Measurements from ENCODE around the gene CARMIL3. TPM values are rescaled to one million over a fixed set of nuclear protein-coding genes. Genes with fewer than 3 reads are reported as not detected.

CARMIL3 gene
- total RNA-seq, 1 donor from 2014 or later, result 3.9 TPM

DNA sequence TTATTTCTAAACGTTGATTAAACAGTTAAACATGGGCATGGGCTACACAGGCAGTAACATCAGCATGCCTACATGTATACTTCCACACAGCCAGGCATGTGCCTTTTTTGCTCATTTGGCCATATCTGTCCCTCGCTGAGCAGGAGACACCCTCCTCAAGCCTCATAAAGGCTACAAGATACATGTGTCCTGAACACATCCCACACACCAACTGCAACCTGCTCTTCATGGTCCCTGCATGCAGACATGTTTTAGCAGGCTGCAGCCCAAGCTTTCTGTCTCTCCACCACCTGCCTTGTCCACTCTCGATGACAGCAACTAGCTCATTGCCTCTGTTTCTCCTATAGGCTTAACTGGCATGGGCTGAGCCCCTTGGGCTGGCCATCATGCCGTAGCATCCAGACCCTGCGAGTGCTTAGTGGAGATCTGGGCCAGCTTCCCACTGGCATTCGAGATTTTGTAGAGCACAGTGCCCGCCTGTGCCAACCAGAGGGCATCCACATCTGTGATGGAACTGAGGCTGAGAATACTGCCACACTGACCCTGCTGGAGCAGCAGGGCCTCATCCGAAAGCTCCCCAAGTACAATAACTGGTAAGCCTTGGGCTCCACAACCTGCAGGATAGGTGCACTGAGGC lies 44.9 kb downstream of the CARMIL3 start:
- CTCF ChIA-PET, result interaction anchor here (1.0 to 2.4 kb wide), 2 partner anchors 12 to 39 kb away, joined by 5 to 9 read pairs; no protein-coding TSS in a partner anchor
- POLR2A ChIA-PET, result interaction anchor here (0.7 to 7.4 kb wide), 13 partner anchors 10 to 1002 kb away, joined by 3 to 138 read pairs (median 9); partner anchors contain the start of genes DCAF11, IRF9, NRL and PSME1
- DNase-seq, result no peak
- H3K4me1 Mint-ChIP-seq, result peaks cover 25% of the 10 kb centered on the region
- TF ChIP-seq, protein P1, sequence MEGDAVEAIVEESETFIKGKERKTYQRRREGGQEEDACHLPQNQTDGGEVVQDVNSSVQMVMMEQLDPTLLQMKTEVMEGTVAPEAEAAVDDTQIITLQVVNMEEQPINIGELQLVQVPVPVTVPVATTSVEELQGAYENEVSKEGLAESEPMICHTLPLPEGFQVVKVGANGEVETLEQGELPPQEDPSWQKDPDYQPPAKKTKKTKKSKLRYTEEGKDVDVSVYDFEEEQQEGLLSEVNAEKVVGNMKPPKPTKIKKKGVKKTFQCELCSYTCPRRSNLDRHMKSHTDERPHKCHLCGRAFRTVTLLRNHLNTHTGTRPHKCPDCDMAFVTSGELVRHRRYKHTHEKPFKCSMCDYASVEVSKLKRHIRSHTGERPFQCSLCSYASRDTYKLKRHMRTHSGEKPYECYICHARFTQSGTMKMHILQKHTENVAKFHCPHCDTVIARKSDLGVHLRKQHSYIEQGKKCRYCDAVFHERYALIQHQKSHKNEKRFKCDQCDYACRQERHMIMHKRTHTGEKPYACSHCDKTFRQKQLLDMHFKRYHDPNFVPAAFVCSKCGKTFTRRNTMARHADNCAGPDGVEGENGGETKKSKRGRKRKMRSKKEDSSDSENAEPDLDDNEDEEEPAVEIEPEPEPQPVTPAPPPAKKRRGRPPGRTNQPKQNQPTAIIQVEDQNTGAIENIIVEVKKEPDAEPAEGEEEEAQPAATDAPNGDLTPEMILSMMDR (IDR thresholded peaks at IDR 0.05), result no peak
- peak overlapping the region; percentile 24 for H3K4me3 Mint-ChIP-seq
- intact Hi-C loops (cut with micrococcal nuclease), result loop anchor here (10.0 kb wide), 1 partner anchor 542 kb away; the partner anchor contains the start of genes THTPA and ZFHX2
- no peaks in the 10 kb centered on the region for H3K27me3 Mint-ChIP-seq
- peaks cover 58% of the 10 kb centered on the region for H3K36me3 Mint-ChIP-seq (ENCODE audit: low read depth)
- H3K27ac Mint-ChIP-seq, result peak overlapping the region; percentile 99
- H3K9me3 Mint-ChIP-seq, result no peaks in the 10 kb centered on the region
- ATAC-seq (ENCODE audit: low read depth), result no peak

DNA sequence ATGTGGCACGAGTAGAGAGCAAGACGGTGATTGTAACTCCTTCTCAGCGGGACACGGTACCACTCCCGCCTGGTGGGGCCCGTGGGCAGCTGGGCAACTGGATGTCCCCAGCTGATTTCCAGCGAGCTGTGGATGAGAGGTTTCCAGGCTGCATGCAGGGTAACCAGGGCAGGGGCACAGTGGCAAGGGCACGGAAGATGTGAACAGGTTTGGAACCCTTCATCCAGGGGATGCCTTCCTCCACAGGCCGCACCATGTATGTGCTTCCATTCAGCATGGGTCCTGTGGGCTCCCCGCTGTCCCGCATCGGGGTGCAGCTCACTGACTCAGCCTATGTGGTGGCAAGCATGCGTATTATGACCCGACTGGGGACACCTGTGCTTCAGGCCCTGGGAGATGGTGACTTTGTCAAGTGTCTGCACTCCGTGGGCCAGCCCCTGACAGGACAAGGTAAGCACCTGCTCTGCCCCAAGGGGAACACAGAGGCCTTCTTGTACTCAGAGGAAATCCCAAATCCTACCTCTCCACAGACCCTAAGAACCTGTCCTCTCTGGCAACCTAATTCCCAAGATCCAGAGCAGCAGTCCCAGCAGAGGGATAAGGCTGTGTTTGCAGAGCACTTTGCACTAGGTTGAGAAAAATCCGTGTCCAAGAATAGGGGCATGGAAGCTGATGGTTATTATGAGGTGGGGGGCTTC lies 46.6 kb downstream of the CARMIL3 start:
- Mint-ChIP-seq H3K27me3 (no peaks in the 10 kb centered on the region), H3K4me3 (no peak overlapping the region), H3K4me1 (peaks cover 18% of the 10 kb centered on the region), H3K36me3 (ENCODE audit: low read depth) (peaks cover 71% of the 10 kb centered on the region), H3K9me3 (no peaks in the 10 kb centered on the region), H3K27ac (no peak overlapping the region)
- ChIA-PET CTCF (interaction anchor here (2.4 kb wide), 1 partner anchor 11 kb away, joined by 9 read pairs; no protein-coding TSS in a partner anchor), POLR2A (interaction anchor here (0.5 to 1.8 kb wide), 4 partner anchors 9 to 113 kb away, joined by 4 to 9 read pairs (median 4); partner anchors contain the start of genes DCAF11 and NRL)
- TF ChIP-seq, protein P1 (IDR thresholded peaks at IDR 0.05), result no peak
- intact Hi-C loops (cut with micrococcal nuclease), result loop anchor here (10.0 kb wide), 1 partner anchor 544 kb away; the partner anchor contains the start of genes THTPA and ZFHX2
- DNase-seq, result no peak
- no peak for ATAC-seq (ENCODE audit: low read depth)

DNA sequence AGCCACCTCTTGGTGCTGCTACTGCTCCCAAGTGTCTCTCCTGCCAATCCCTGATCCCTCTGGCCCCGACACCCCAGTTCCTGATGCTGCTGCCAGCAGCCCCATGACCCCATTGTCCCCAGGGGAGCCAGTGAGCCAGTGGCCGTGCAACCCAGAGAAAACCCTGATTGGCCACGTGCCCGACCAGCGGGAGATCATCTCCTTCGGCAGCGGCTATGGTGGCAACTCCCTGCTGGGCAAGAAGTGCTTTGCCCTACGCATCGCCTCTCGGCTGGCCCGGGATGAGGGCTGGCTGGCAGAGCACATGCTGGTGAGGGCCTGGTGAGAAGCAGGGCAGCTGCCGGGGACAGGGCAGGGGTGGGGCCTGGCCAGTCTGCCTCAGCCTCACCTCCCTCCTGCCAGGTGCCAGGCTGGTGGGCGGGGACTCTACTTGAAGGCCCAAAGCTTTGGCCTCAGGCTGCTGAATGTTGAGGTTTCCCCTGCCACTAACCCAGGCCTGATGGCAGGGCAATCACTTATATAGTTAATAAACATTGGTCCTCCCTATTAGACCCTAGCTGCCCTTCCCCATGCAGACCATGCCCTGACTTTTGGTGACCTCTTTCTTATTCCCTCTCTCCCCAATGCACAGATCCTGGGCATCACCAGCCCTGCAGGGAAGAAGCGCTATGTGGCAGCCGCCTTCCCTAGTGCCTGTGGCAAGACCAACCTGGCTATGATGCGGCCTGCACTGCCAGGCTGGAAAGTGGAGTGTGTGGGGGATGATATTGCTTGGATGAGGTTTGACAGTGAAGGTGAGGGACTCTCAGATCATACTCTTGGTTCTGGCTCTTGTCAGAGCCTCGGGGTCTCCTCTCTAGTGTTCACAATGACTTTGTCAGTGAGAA lies 47.4 kb downstream of the CARMIL3 start:
- DNase-seq, result no peak
- no peak for ATAC-seq (ENCODE audit: low read depth)
- POLR2A ChIA-PET, result interaction anchor here (1.1 kb wide), 1 partner anchor 143 kb away, joined by 3 read pairs; the partner anchor contains the start of gene TINF2
- intact Hi-C loops (cut with micrococcal nuclease), result loop anchor here (10.0 kb wide), 1 partner anchor 544 kb away; the partner anchor contains the start of genes THTPA and ZFHX2
- Mint-ChIP-seq H3K36me3 (ENCODE audit: low read depth) (peaks cover 79% of the 10 kb centered on the region), H3K27ac (no peak overlapping the region), H3K4me1 (peaks cover 14% of the 10 kb centered on the region), H3K4me3 (no peak overlapping the region), H3K27me3 (no peaks in the 10 kb centered on the region), H3K9me3 (no peaks in the 10 kb centered on the region)
- TF ChIP-seq, protein P1 (IDR thresholded peaks at IDR 0.05), result no peak
- CTCF ChIA-PET, result interaction anchor here (1.1 kb wide), 1 partner anchor 8 kb away, joined by 4 read pairs; no protein-coding TSS in a partner anchor

DNA sequence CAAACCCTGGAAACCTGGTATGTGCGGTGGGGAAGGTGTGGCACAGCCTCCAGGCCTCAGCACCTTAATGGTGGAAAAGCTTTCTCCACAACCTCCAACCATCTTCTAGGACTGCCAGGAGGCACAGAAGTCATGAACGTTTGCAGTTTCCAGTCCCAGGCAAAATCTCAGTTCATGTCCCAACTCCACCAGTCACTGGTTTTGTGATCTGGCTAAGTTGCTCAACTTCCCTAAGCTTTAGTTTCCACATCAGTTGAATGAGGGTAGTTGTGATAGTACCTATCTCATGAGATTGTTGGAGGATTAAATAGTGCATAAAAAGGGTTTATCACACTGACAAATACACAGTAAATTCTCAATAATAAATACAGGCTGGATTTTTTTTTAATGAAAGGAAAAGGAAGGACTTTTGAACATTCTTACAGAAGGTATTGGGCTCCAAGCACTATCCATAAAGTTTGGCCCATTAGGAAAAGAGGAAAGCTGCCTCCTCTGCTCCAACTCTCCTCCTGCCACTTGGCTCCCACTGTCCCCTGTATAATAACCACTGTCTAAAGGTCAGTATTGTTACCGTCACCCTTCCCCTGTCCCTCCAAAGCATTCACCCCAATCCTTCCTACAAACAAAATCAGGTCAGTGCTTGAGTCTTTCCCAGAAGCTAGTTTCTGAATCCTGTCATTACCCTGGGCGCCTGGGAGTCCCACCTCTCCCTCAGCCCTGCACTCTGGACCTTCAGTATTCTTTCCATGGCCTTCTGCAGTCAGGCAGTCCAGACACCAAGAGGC lies 48.6 kb downstream of the CARMIL3 start:
- H3K36me3 Mint-ChIP-seq (ENCODE audit: low read depth), result peaks cover 82% of the 10 kb centered on the region
- no peak overlapping the region for H3K27ac Mint-ChIP-seq
- ChIA-PET CTCF (interaction anchor here (1.0 to 1.1 kb wide), 2 partner anchors 8 to 10 kb away, joined by 4 read pairs; no protein-coding TSS in a partner anchor), POLR2A (interaction anchor here (1.1 kb wide), 1 partner anchor 141 kb away, joined by 3 read pairs; the partner anchor contains the start of gene TINF2)
- DNase-seq (no peak), ATAC-seq (ENCODE audit: low read depth) (no peak)
- peaks cover 2% of the 10 kb centered on the region for H3K9me3 Mint-ChIP-seq
- H3K27me3 Mint-ChIP-seq, result no peaks in the 10 kb centered on the region
- TF ChIP-seq, protein P1 (IDR thresholded peaks at IDR 0.05), result no peak
- peaks cover 11% of the 10 kb centered on the region for H3K4me1 Mint-ChIP-seq
- intact Hi-C loops (cut with micrococcal nuclease), result no loop called here
- H3K4me3 Mint-ChIP-seq, result no peak overlapping the region

All from activated B cell treated with CpG ODN at 0.5 μM for 24 hours (primary cell).